Prostate gland (tissue), 2 donors: Measurements from ENCODE around the gene TMEM82. TPM values are rescaled to one million over a fixed set of nuclear protein-coding genes. Genes with fewer than 3 reads are reported as not detected.

Source experiments
- DNase-seq: peaks from one replicate; pipeline ENCODE4 v3.0.0-alpha.2; 2019; ENCODE audit warnings: low spot score
- H3K27ac ChIP-seq, 2 donors: fragments of 200-600 bp; sonication (generic); 2 replicates each; pipeline ENCODE4 v1.5.1; 2017 to 2019
- H3K27me3 ChIP-seq: fragments of 200-600 bp; sonication (generic); replicated peaks from 2 replicates; pipeline ENCODE4 v1.5.1; 2019; ENCODE audit not compliant: insufficient read depth
- H3K36me3 ChIP-seq, 2 donors: fragments of 200-600 bp; sonication (generic); 1 replicate in 1 of 2; 2 replicates in 1 of 2; pipeline versions ENCODE4 v1.5.1 to v1.8.1; 2017 to 2019
- H3K4me1 ChIP-seq: fragments of 200-600 bp; sonication (generic); replicated peaks from 2 replicates; pipeline ENCODE4 v1.5.1; 2019
- H3K4me3 ChIP-seq, 2 donors: fragments of 200-600 bp; sonication (generic); 2 replicates each; pipeline ENCODE4 v1.5.1; 2017 to 2019
- H3K9me3 ChIP-seq: fragments of 200-600 bp; sonication (generic); 2 replicates; pipeline ENCODE4 v1.5.1; 2017
- POLR2A ChIP-seq: fragments of 450-650 bp; IDR thresholded peaks from one replicate; pipeline ENCODE4 v1.6.1; 2016; ENCODE audit warnings: antibody characterized with exemption, mild to moderate bottlenecking
- POLR2AphosphoS5 ChIP-seq: sonication (generic); formaldehyde crosslinking; IDR thresholded peaks from one replicate; pipeline ENCODE4 v1.6.1; 2017; ENCODE audit warnings: antibody characterized with exemption
- WGBS: methylation state at CpG from one replicate; pipeline ENCODE4 v1.1.5; 2018; 5-methylcytosine and 5-hydroxymethylcytosine counted together
- intact Hi-C: fragments of 100-400 bp; cut with DNase I; formaldehyde crosslinking; loops from one replicate; pipeline ENCODE4 v1.14.2; 2022
- total RNA-seq, 2 donors: library from RNA; depleted of rRNA; stranded (reverse); fragments of >200 nt; gene quantifications; one replicate each; pipeline ENCODE4 v1.1.0, GENCODE V29; 2016
- TF ChIP-seq, protein P1 (sequence below), 4 experiments: fragments of 200-600 bp in 2 of 4; fragments of 450-650 bp in 2 of 4; sonication (generic) in 2 of 4; IDR thresholded peaks; 1 replicate in 3 of 4; 2 replicates in 1 of 4; pipeline ENCODE4 v1.5.1; 2016 to 2019; ENCODE audit warnings: antibody characterized with exemption in 4 of 4, mild to moderate bottlenecking in 2 of 4, moderate library complexity in 2 of 4

The TMEM82 gene
- total RNA-seq, 2 donors from 2014 or later, result not detected

DNA sequence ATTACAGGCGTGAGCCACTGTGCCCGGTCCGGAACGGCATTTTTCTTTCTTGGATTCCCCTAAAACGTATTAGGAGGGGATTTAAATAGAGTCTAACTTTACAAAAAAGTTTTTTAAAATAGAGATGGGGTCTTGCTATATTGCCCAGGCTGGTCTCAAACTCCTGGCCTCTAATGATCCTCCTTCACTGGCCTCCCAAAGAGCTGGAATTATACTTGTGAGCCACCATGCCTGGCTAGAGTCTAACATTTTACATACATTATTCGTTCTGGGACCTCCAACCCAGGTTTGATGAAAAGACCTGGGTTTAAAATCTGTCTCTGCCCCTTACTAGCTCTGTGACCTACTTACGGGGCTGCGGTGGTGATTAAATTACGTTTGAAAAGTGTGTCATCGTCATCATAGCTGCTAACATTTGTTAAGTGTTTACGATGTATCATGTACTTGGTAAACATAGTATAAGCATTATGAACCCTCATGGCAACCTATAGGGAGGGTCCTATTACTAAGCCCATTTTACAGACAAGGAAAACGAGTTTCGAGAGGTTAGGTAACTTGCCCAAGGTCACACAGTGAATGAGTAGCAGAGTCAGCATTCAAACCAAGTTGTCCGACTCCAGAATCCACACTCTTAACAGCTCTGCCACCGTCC is 33.7 kb upstream of the TMEM82 start:
- intact Hi-C loops, result no loop called here
- peaks cover 3% of the 10 kb centered on the region for H3K4me1 ChIP-seq
- no peak overlapping the region for H3K4me3 ChIP-seq
- H3K36me3 ChIP-seq, result no peaks in the 10 kb centered on the region
- WGBS, result 88% methylated on average over 15 of the region's 15 CpGs
- no peak for TF ChIP-seq POLR2A
- no peak for TF ChIP-seq POLR2AphosphoS5
- TF ChIP-seq, protein P1, sequence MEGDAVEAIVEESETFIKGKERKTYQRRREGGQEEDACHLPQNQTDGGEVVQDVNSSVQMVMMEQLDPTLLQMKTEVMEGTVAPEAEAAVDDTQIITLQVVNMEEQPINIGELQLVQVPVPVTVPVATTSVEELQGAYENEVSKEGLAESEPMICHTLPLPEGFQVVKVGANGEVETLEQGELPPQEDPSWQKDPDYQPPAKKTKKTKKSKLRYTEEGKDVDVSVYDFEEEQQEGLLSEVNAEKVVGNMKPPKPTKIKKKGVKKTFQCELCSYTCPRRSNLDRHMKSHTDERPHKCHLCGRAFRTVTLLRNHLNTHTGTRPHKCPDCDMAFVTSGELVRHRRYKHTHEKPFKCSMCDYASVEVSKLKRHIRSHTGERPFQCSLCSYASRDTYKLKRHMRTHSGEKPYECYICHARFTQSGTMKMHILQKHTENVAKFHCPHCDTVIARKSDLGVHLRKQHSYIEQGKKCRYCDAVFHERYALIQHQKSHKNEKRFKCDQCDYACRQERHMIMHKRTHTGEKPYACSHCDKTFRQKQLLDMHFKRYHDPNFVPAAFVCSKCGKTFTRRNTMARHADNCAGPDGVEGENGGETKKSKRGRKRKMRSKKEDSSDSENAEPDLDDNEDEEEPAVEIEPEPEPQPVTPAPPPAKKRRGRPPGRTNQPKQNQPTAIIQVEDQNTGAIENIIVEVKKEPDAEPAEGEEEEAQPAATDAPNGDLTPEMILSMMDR (IDR thresholded peaks at IDR 0.05), result no peak
- DNase-seq, result no peak
- no peak overlapping the region for H3K27ac ChIP-seq
- H3K27me3 ChIP-seq, result no peaks in the 10 kb centered on the region
- no peaks in the 10 kb centered on the region for H3K9me3 ChIP-seq

DNA sequence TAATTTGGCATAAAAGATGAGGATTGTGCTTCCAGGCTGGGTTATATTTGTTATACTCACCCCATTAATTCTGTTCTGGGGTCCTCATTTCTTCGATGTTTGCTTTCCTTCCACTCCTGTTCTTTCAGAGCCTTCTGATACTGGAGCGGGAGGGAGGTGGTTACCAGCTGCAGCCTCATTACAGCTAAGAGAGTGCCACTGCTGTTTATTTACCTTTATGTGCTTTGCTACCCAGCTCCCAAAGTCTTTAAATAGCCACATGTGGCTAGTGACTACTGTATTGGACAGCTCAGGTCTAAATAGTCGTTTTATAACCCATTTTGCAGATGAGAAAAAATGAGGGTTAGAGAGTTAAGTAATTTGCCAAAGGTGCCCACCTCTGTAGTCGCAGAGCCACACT is 33.1 kb upstream of the TMEM82 start:
- DNase-seq, result no peak
- TF ChIP-seq, protein P1 (IDR thresholded peaks at IDR 0.05), result no peak
- intact Hi-C loops, result no loop called here
- Histone ChIP-seq H3K27ac (no peak overlapping the region), H3K4me1 (peaks cover 3% of the 10 kb centered on the region), H3K4me3 (no peak overlapping the region), H3K27me3 (no peaks in the 10 kb centered on the region), H3K9me3 (no peaks in the 10 kb centered on the region), H3K36me3 (no peaks in the 10 kb centered on the region)
- 90% methylated on average over 4 of the region's 4 CpGs for WGBS

DNA sequence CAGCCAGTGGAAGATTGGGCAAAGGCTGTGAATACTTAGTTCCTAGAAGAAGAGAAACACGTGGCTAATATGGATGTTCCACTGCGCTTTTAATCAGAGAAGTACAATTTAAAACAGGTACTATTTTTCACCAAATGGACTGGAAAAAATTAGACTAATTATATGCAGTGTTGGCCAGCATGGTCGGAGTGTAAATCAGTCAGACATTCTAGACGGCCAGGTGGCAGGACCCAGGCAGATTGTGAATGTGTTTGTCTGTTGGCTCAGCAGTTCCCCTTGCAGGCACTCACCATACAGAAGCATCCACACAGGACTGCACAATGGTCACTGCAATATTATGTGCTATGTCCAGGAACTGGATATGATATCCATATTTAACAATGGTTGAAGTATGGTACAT is 30.1 kb upstream of the TMEM82 start:
- Histone ChIP-seq H3K27me3 (no peaks in the 10 kb centered on the region), H3K36me3 (no peaks in the 10 kb centered on the region), H3K4me1 (peaks cover 3% of the 10 kb centered on the region), H3K4me3 (no peak overlapping the region), H3K9me3 (no peaks in the 10 kb centered on the region), H3K27ac (no peak overlapping the region)
- 76% methylated on average over 4 of the region's 4 CpGs for WGBS
- TF ChIP-seq POLR2AphosphoS5 (no peak), POLR2A (no peak)
- no peak for DNase-seq
- intact Hi-C loops, result no loop called here

DNA sequence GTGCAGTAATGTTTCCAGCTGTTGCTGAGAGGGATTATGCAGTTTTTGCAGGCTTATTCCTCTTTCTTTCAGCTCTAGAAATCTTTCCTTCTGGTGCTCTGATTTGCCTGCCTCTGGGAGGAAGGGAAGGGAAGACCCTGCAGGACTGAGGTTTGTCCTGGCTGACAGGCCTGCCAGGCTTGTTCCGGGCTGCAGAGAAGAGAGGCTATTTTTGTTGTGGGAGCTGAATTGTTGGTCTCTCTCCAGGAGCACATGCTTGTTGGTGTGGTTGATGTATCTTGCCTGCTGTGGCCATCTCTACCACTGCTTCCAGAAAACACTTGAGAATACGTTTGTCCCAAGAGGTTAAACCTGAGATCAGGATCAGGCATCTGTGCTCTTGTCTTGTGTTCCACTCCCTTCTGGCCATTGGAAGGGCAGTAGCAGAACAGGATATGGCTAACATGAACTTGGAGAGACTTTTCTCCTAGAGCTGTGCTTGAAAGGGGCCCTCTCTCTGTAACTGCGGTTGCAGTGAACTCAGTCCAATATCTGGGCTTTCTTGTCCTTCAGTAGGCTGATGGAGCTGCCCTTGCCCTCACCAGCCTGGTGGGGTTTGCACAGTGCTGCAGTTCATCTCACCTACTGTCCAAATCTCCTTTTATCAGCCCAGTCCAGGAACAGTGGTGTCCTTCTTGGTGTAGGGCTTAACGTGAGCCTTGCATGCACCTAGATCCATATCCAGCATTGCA is 27.7 kb upstream of the TMEM82 start:
- intact Hi-C loops, result no loop called here
- no peaks in the 10 kb centered on the region for H3K4me1 ChIP-seq
- H3K4me3 ChIP-seq, result no peak overlapping the region
- peaks cover 0 to 3% of the 10 kb centered on the region in 2 donors for H3K36me3 ChIP-seq
- peak overlapping the region; percentile 24 to 26 for H3K27ac ChIP-seq
- WGBS, result 52% methylated on average over 4 of the region's 4 CpGs
- no peak for DNase-seq
- no peaks in the 10 kb centered on the region for H3K9me3 ChIP-seq
- no peaks in the 10 kb centered on the region for H3K27me3 ChIP-seq
- peak; percentile 38 for TF ChIP-seq POLR2AphosphoS5
- TF ChIP-seq, protein P1 (IDR thresholded peaks at IDR 0.05), result no peak

DNA sequence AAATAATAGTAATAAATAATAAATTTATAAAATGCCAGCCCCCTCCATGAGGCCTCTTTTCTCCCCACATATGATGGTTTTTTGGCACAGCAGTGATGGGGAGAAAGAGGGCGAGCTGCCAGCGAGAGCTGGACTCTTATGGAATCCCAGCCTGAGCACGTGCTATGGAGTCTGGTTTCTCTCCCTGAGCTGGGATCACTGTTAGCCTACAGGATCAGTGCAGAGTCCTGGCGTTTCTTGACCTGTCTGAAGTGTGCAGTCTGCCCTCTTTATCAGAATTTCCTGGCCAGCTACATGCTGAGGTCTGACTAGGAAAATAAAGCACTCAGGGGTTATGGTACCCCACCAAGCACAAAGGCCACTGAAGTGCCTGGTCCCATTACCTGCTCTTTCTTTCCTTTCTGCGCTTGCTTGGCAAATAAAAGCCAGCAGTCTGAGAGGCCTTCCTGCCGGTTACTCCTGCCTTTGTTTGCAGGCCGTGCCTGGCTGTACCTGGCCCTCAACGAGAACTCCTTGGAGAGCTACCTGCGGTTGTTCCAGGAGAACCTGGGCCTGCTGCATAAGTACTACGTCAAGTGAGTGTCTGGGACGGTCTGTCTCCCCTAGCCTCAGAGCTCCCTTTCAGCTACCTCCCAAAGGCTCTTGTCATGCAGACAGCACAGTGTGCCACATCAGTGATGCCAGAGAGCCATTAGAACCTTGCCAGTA is 24.7 kb upstream of the TMEM82 start:
- Histone ChIP-seq H3K9me3 (no peaks in the 10 kb centered on the region), H3K36me3 (peaks cover 0 to 3% of the 10 kb centered on the region in 2 donors), H3K4me3 (no peak overlapping the region), H3K27ac (no peak overlapping the region), H3K27me3 (no peaks in the 10 kb centered on the region), H3K4me1 (no peaks in the 10 kb centered on the region)
- intact Hi-C loops, result no loop called here
- 79% methylated on average over 11 of the region's 11 CpGs for WGBS
- TF ChIP-seq POLR2AphosphoS5 (no peak), POLR2A (no peak)
- TF ChIP-seq, protein P1 (IDR thresholded peaks at IDR 0.05), result no peak
- DNase-seq, result no peak
